ENCODE measurements around the gene PLIN5. TPM values are rescaled to one million over a fixed set of nuclear protein-coding genes. Genes with fewer than 3 reads are reported as not detected.

The PLIN5 gene
- total and polyA plus RNA-seq, 2 of the 8 experiments (the other 6 are each of a cell fraction or from before 2014, with no cell fraction given), result 2.0 to 2.5 TPM

- Histone ChIP-seq H3K18ac (ENCODE audit: extremely low read depth, low read length) (no peak overlapping the region), H2BK15ac (ENCODE audit: low read length) (no peak overlapping the region), H4K91ac (replicated peaks; ENCODE audit: insufficient read length, low read length) (no peak overlapping the region), H2BK5ac (ENCODE audit: low read depth, low read length) (no peak overlapping the region), H3K27me3 (replicated peaks in 1 of 4; ENCODE audit: control insufficient read depth in 3 of 4, extremely low read depth in 1 of 4, insufficient read depth in 3 of 4, low read length in 3 of 4) (no peaks in the 10 kb centered on the region; a peak in 1 of 7 replicates), H4K20me1 (replicated peaks in 1 of 2; ENCODE audit: control insufficient read depth in 1 of 2, insufficient read depth in 2 of 2, low read length in 2 of 2) (peaks cover 7 to 17% of the 10 kb centered on the region in 2 experiments), H2AK5ac (ENCODE audit: low read depth, low read length) (no peak overlapping the region), H3K9me3 (ENCODE audit: insufficient read depth in 2 of 2, low read depth in 1 of 2, low read length in 1 of 2) (no peaks in the 10 kb centered on the region), H3K4me2 (ENCODE audit: insufficient read depth in 1 of 2, low read depth in 2 of 2, low read length in 2 of 2) (no peak overlapping the region), H3K79me2 (ENCODE audit: control insufficient read depth in 1 of 2, insufficient read depth in 2 of 2, low read length in 2 of 2) (0 out of 4 replicates have a peak, but pooled peaks cover 0 to 3% of the 10 kb centered on the region in 2 experiments), H3K36me3 (ENCODE audit: control insufficient read depth in 2 of 4, insufficient read depth in 4 of 4, low read length in 3 of 4) (peaks cover 14 to 74% (median 55%) of the 10 kb centered on the region in 4 experiments), H2BK20ac (ENCODE audit: low read length) (no peak overlapping the region), H3K4me3 (ENCODE audit: extremely low read depth in 1 of 4, insufficient read depth in 2 of 4, low read depth in 3 of 4, low read length in 4 of 4) (no peak overlapping the region), H4K8ac (ENCODE audit: extremely low read depth, insufficient read depth, low read length) (no peak overlapping the region), H3K4me1 (replicated peaks in 1 of 4; ENCODE audit: control insufficient read depth in 3 of 4, insufficient read depth in 4 of 4, low read length in 3 of 4) (no peaks in the 10 kb centered on the region), H2BK120ac (replicated peaks; ENCODE audit: low read depth, low read length) (no peak overlapping the region), H3K56ac (replicated peaks; ENCODE audit: insufficient read length, low read depth, low read length) (no peak overlapping the region), H2BK12ac (ENCODE audit: low read depth, low read length) (no peak overlapping the region), H3K14ac (ENCODE audit: insufficient read length) (no peak overlapping the region), H3K4ac (replicated peaks; ENCODE audit: insufficient read length, low read depth, low read length) (no peak overlapping the region), H3K9ac (replicated peaks in 1 of 4; ENCODE audit: extremely low read depth in 1 of 4, low read depth in 3 of 4, low read length in 3 of 4) (no peak overlapping the region), H3K27ac (ENCODE audit: low read depth, low read length) (no peak overlapping the region), H2AFZ (ENCODE audit: low read length) (no peak overlapping the region), H3K79me1 (ENCODE audit: low read depth, low read length) (peaks cover 6% of the 10 kb centered on the region), H4K5ac (ENCODE audit: insufficient read length, low read depth, low read length) (no peak overlapping the region), H3K23me2 (ENCODE audit: low read depth, low read length) (peaks cover 10% of the 10 kb centered on the region; the same call in 1 of the 2 replicates), H3K23ac (ENCODE audit: insufficient read length) (no peak overlapping the region)
- TF ChIP-seq ATF3 (IDR thresholded peaks at IDR 0.05; ENCODE audit: insufficient read depth, low read depth, low read length), result no peak
- TF ChIP-seq TEAD4 (IDR thresholded peaks at IDR 0.05; ENCODE audit: low read depth, low read length), result no peak
- no peak for TF ChIP-seq MAFK (IDR thresholded peaks at IDR 0.05; ENCODE audit: low read depth, low read length)
- TF ChIP-seq PHF8 (conservative IDR thresholded peaks at IDR 0.05; ENCODE audit: low read depth, low read length), result no peak
- no peak for TF ChIP-seq RBBP5 (IDR thresholded peaks at IDR 0.05; ENCODE audit: borderline replicate concordance, low read depth, low read length)
- ChIA-PET POLR2A (ENCODE audit: partially characterized antibody) (interaction anchor here (0.6 to 3.8 kb wide), 7 partner anchors 9 to 47 kb away, joined by 3 to 19 read pairs (median 4); no protein-coding TSS in a partner anchor), CTCF (ENCODE audit: partially characterized antibody) (interaction anchor here (0.6 to 2.7 kb wide), 3 partner anchors 20 to 30 kb away, joined by 3 to 13 read pairs (median 3); no protein-coding TSS in a partner anchor)
- 100% methylated on average over 7 of the region's 8 CpGs; no CpG with 5 or more reads in 1 of the 2 experiments for WGBS, 2 experiments (ENCODE audit: extremely low coverage in 1 of 2, insufficient coverage in 1 of 2, insufficient read length in 1 of 2, insufficient replicate concordance in 2 of 2, low coverage in 1 of 2, low lambda C conversion rate in 2 of 2, missing lambda C conversion rate in 1 of 2)
- FAIRE-seq (no peak), DNase-seq (ENCODE audit: low read depth in 1 of 2, low spot score in 2 of 2) (no peak)
These were observed 40.3 kb downstream of the PLIN5 start for GRCh38 chr19:4494691-4495064.
